SK-N-SH treated with all-trans-retinoic acid at 6 μM for 48 hours (cell line): ENCODE results near the gene BBS1.

Experiments used
- ARNTL ChIP-seq: fragments of 450-650 bp; formaldehyde crosslinking; IDR thresholded peaks from 2 replicates; pipeline ENCODE4 v1.5.0; 2020; ENCODE audit warnings: low read depth, mild to moderate bottlenecking, moderate library complexity, borderline replicate concordance
- CREB5 ChIP-seq: fragments of 250-450 bp; sonication (Bioruptor Pico); IDR thresholded peaks from 2 replicates; pipeline ENCODE4 v1.5.1; 2020; ENCODE audit warnings: low read depth, mild to moderate bottlenecking, moderate library complexity
- OSR1 ChIP-seq: fragments of 250-450 bp; sonication (Bioruptor Pico); IDR thresholded peaks from 2 replicates; pipeline ENCODE4 v1.8.0; 2022; ENCODE audit warnings: moderate library complexity, mild to moderate bottlenecking, inconsistent platforms
- PATZ1 ChIP-seq: fragments of 250-450 bp; sonication (Bioruptor Pico); IDR thresholded peaks from 2 replicates; pipeline ENCODE4 v1.8.0; 2020; ENCODE audit warnings: mild to moderate bottlenecking, moderate library complexity, borderline replicate concordance
- SNAI2 ChIP-seq: fragments of 250-450 bp; sonication (Bioruptor Pico); IDR thresholded peaks from 2 replicates; pipeline ENCODE4 v1.5.0; 2020; ENCODE audit warnings: mild to moderate bottlenecking, moderate library complexity
- TOX ChIP-seq: fragments of 250-450 bp; sonication (Bioruptor Pico); IDR thresholded peaks from 2 replicates; pipeline ENCODE4 v1.8.0; 2021; ENCODE audit warnings: mild to moderate bottlenecking, moderate library complexity, borderline replicate concordance
- TSHZ2 ChIP-seq: fragments of 250-450 bp; sonication (Bioruptor Pico); IDR thresholded peaks from 2 replicates; pipeline ENCODE4 v1.5.0; 2020; ENCODE audit warnings: mild to moderate bottlenecking, moderate library complexity
- ZC3H10 ChIP-seq: fragments of 250-450 bp; sonication (Bioruptor Pico); IDR thresholded peaks from 2 replicates; pipeline ENCODE4 v1.5.1; 2021; ENCODE audit warnings: mild to moderate bottlenecking, moderate library complexity
- ZFP30 ChIP-seq: fragments of 450-650 bp; formaldehyde crosslinking; IDR thresholded peaks from 2 replicates; pipeline ENCODE4 v1.5.0; 2022; ENCODE audit warnings: mild to moderate bottlenecking, moderate library complexity

GRCh38 chr11:66509131-66509561 lies 1.3 kb upstream of the BBS1 start:
- no peak for TF ChIP-seq TOX
- TF ChIP-seq SNAI2, result no peak
- TF ChIP-seq ARNTL (CRISPR knock-in tag), result no peak
- no peak for TF ChIP-seq CREB5 (CRISPR knock-in tag)
- TF ChIP-seq ZC3H10 (CRISPR knock-in tag), result no peak
- no peak for TF ChIP-seq ZFP30 (CRISPR knock-in tag)
- TF ChIP-seq OSR1 (CRISPR knock-in tag), result no peak
- no peak for TF ChIP-seq PATZ1 (CRISPR knock-in tag)
- no peak for TF ChIP-seq TSHZ2 (CRISPR knock-in tag)
